A549 (cell line): ENCODE results near the gene ANO10. TPM values are rescaled to one million over a fixed set of nuclear protein-coding genes. Genes with fewer than 3 reads are reported as not detected.
"Not testable (repeated sequence)": the region's sequence is repeated elsewhere in the genome, so short reads cannot be mapped to it uniquely, and the experiment has no call there.

Experiments used
- ATAC-seq, 2 experiments: fragments of 200-7000 bp in 1 of 2; fragments of >200 bp in 1 of 2; cut with Nextera tagmentation in 1 of 2; cut with Tn5 transposase in 1 of 2; 3 replicates each; pipeline versions ENCODE4 v1.8.0 to v1.9.1; 2018 to 2020; ENCODE audit warnings: mild to moderate bottlenecking in 1 of 2, moderate library complexity in 1 of 2
- CTCF ChIA-PET: fragments of 300-600 bp; sonication (Branson Sonifier 250); formaldehyde crosslinking; extraction: SDS; loops from one replicate; lab custom pipeline; 2021; ENCODE audit warnings: antibody characterized with exemption, inconsistent platforms; lab: Yijun Ruan, JAX
- POLR2A ChIA-PET: fragments of 350-600 bp; formaldehyde crosslinking; extraction: SDS; loops from one replicate; lab custom pipeline; 2021; ENCODE audit warnings: antibody characterized with exemption, inconsistent platforms; lab: Yijun Ruan, JAX
- DNase-seq, 2 experiments: peaks; one replicate each; pipeline versions ENCODE4 v3.0.0 to v3.0.0-alpha.2; 2011 to 2016; ENCODE audit warnings: low read depth in 1 of 2, low spot score in 1 of 2
- FAIRE-seq: peaks from 2 replicates; lab custom pipeline; 2011; peaks lifted over from hg19 to GRCh38; lab: Jason Lieb, UNC
- H3K27ac ChIP-seq, 2 experiments: fragments of >200 bp; sonication (Bioruptor Twin); formaldehyde crosslinking; 3 replicates each; pipeline ENCODE4 v1.5.1; 2016 to 2017
- H3K4me1 ChIP-seq: fragments of >200 bp; sonication (Bioruptor Twin); formaldehyde crosslinking; 3 replicates; pipeline ENCODE4 v1.6.1; 2016
- H3K4me2 ChIP-seq: fragments of >200 bp; sonication (Bioruptor Twin); formaldehyde crosslinking; 3 replicates; pipeline ENCODE4 v1.6.1; 2016
- H3K4me3 ChIP-seq: fragments of >200 bp; sonication (Bioruptor Twin); formaldehyde crosslinking; 3 replicates; pipeline ENCODE4 v1.5.1; 2016
- H3K9me3 ChIP-seq: fragments of >200 bp; sonication (Bioruptor Twin); formaldehyde crosslinking; 3 replicates; pipeline ENCODE4 v1.6.1; 2016
- ATOH8 ChIP-seq: fragments of 250-450 bp; sonication (Bioruptor Pico); IDR thresholded peaks from 2 replicates; pipeline ENCODE4 v1.5.0; 2020; ENCODE audit warnings: low read depth, mild to moderate bottlenecking, moderate library complexity
- CBX2 ChIP-seq: fragments of 200-600 bp; sonication (generic); IDR thresholded peaks from 2 replicates; pipeline ENCODE4 v1.6.1; 2016; ENCODE audit warnings: low read depth, mild to moderate bottlenecking, borderline replicate concordance
- CHD4 ChIP-seq: fragments of 200-600 bp; sonication (generic); IDR thresholded peaks from 2 replicates; pipeline ENCODE4 v1.6.1; 2016; ENCODE audit warnings: antibody characterized with exemption, mild to moderate bottlenecking, borderline replicate concordance
- E2F6 ChIP-seq: IDR thresholded peaks from 2 replicates; pipeline ENCODE4 v1.6.1; 2012; ENCODE audit warnings: low read depth, borderline replicate concordance
- EHF ChIP-seq: fragments of 250-450 bp; sonication (Bioruptor Pico); IDR thresholded peaks from 2 replicates; pipeline ENCODE4 v1.5.0; 2020; ENCODE audit warnings: mild to moderate bottlenecking
- ELK1 ChIP-seq: fragments of 150-350 bp; IDR thresholded peaks from 2 replicates; pipeline ENCODE4 v1.6.1; 2014; ENCODE audit warnings: low read depth, mild to moderate bottlenecking, low read length
- ESRRA ChIP-seq: fragments of 150-350 bp; IDR thresholded peaks from 2 replicates; pipeline ENCODE4 v1.6.1; 2014; ENCODE audit warnings: mild to moderate bottlenecking, low read length, borderline replicate concordance
- FOSL2 ChIP-seq, 2 experiments: fragments of 450-650 bp in 1 of 2; fragments of >200 bp in 1 of 2; sonication (Bioruptor Twin) in 1 of 2; formaldehyde crosslinking; IDR thresholded peaks; 2 replicates each; pipeline versions ENCODE4 v1.5.0 to v1.6.1; 2016 to 2020; ENCODE audit warnings: mild to moderate bottlenecking in 1 of 2, moderate library complexity in 1 of 2
- HDAC2 ChIP-seq: fragments of 200-600 bp; sonication (generic); IDR thresholded peaks from 2 replicates; pipeline ENCODE4 v1.6.1; 2016
- HES2 ChIP-seq: fragments of >200 bp; sonication (Bioruptor Twin); formaldehyde crosslinking; IDR thresholded peaks from 2 replicates; pipeline ENCODE4 v1.6.1; 2016
- HEYL ChIP-seq: fragments of 250-450 bp; sonication (Bioruptor Pico); IDR thresholded peaks from 2 replicates; pipeline ENCODE4 v1.8.0; 2021; ENCODE audit warnings: mild to moderate bottlenecking, moderate library complexity
- JUN ChIP-seq, 2 experiments: fragments of >200 bp; sonication (Bioruptor Twin); formaldehyde crosslinking; IDR thresholded peaks; 2 replicates in 1 of 2; 3 replicates in 1 of 2; pipeline ENCODE4 v1.6.1; 2016 to 2017
- JUNB ChIP-seq: fragments of >200 bp; sonication (Bioruptor Twin); formaldehyde crosslinking; IDR thresholded peaks from 2 replicates; pipeline ENCODE4 v1.6.1; 2016
- KDM1A ChIP-seq: fragments of 200-600 bp; sonication (generic); IDR thresholded peaks from 2 replicates; pipeline ENCODE4 v1.6.1; 2016; ENCODE audit warnings: low read depth, mild to moderate bottlenecking
- MAFK ChIP-seq: fragments of 450-650 bp; IDR thresholded peaks from 2 replicates; pipeline ENCODE4 v1.6.1; 2014; ENCODE audit not compliant: partially characterized antibody
- NFE2L2 ChIP-seq: fragments of 150-350 bp; conservative IDR thresholded peaks from 2 replicates; pipeline ENCODE4 v1.6.1; 2014; ENCODE audit warnings: low read length
- PHF8 ChIP-seq: fragments of 200-600 bp; sonication (generic); IDR thresholded peaks from 2 replicates; pipeline ENCODE4 v1.6.1; 2016; ENCODE audit warnings: low read depth, mild to moderate bottlenecking, antibody characterized with exemption, moderate library complexity, borderline replicate concordance
- POLR2A ChIP-seq: IDR thresholded peaks from 2 replicates; pipeline ENCODE4 v1.6.1; 2012; ENCODE audit warnings: mild to moderate bottlenecking, low read length
- RAD21 ChIP-seq, 2 experiments: fragments of >200 bp in 1 of 2; sonication (Bioruptor Twin) in 1 of 2; formaldehyde crosslinking in 1 of 2; IDR thresholded peaks in 1 of 2; conservative IDR thresholded peaks in 1 of 2; 2 replicates in 1 of 2; 3 replicates in 1 of 2; pipeline ENCODE4 v1.6.1; 2012 to 2018; ENCODE audit warnings: inconsistent platforms in 1 of 2
- RARB ChIP-seq: fragments of 250-450 bp; sonication (Bioruptor Pico); IDR thresholded peaks from 2 replicates; pipeline ENCODE4 v1.8.0; 2021; ENCODE audit warnings: mild to moderate bottlenecking, moderate library complexity
- RFX5 ChIP-seq: fragments of 450-650 bp; IDR thresholded peaks from 2 replicates; pipeline ENCODE4 v1.7.1; 2014; ENCODE audit warnings: antibody characterized with exemption, mild to moderate bottlenecking, moderate library complexity
- SMC3 ChIP-seq: fragments of >200 bp; sonication (Bioruptor Twin); formaldehyde crosslinking; IDR thresholded peaks from 3 replicates; pipeline ENCODE4 v1.6.1; 2018; ENCODE audit warnings: inconsistent platforms
- SREBF2 ChIP-seq: fragments of 450-650 bp; IDR thresholded peaks from 2 replicates; pipeline ENCODE4 v1.6.1; 2014; ENCODE audit warnings: mild to moderate bottlenecking, moderate library complexity
- TP53 ChIP-seq: fragments of 250-450 bp; sonication (Bioruptor Pico); IDR thresholded peaks from 2 replicates; pipeline ENCODE4 v1.5.0; 2021; ENCODE audit warnings: mild to moderate bottlenecking, moderate library complexity
- USF2 ChIP-seq: fragments of 450-650 bp; IDR thresholded peaks from 2 replicates; pipeline ENCODE4 v1.6.1; 2014; ENCODE audit warnings: antibody characterized with exemption
- ZC3H11A ChIP-seq: fragments of 450-650 bp; IDR thresholded peaks from 2 replicates; pipeline ENCODE4 v1.6.1; 2014; ENCODE audit warnings: antibody characterized with exemption, mild to moderate bottlenecking
- ZFP36 ChIP-seq: fragments of 450-650 bp; IDR thresholded peaks from 2 replicates; pipeline ENCODE4 v1.6.1; 2014; ENCODE audit warnings: borderline replicate concordance; ENCODE audit not compliant: partially characterized antibody
- ZNF302 ChIP-seq: fragments of 250-450 bp; sonication (Bioruptor Pico); IDR thresholded peaks from 2 replicates; pipeline ENCODE4 v1.9.0; 2021; ENCODE audit warnings: inconsistent platforms, mild to moderate bottlenecking, moderate library complexity
- ZSCAN20 ChIP-seq: fragments of 250-450 bp; sonication (Bioruptor Pico); IDR thresholded peaks from 2 replicates; pipeline ENCODE4 v1.8.0; 2022; ENCODE audit warnings: mild to moderate bottlenecking, moderate library complexity
- WGBS: methylation state at CpG from one replicate; pipeline ENCODE4 v1.1.6; 2017; ENCODE audit errors: missing lambda C conversion rate; 5-methylcytosine and 5-hydroxymethylcytosine counted together
- polyA plus RNA-seq, 4 experiments: library from polyadenylated mRNA; depleted of rRNA in 3 of 4; stranded (reverse); fragments of >200 nt; fragmentation: RNase III in 1 of 4; extraction: RNeasy Plus Mini Kit Qiagen cat#74134 plus additional on column Dnase treatment in 1 of 4; gene quantifications; 2 replicates in 3 of 4; 3 replicates in 1 of 4; pipeline ENCODE4 v1.2.3, GENCODE V29; 2011 to 2017

ANO10 gene
- polyA plus RNA-seq, 2 of the 4 experiments (the other 2 are of a cell fraction) = 20.0 to 22.8 TPM

DNA sequence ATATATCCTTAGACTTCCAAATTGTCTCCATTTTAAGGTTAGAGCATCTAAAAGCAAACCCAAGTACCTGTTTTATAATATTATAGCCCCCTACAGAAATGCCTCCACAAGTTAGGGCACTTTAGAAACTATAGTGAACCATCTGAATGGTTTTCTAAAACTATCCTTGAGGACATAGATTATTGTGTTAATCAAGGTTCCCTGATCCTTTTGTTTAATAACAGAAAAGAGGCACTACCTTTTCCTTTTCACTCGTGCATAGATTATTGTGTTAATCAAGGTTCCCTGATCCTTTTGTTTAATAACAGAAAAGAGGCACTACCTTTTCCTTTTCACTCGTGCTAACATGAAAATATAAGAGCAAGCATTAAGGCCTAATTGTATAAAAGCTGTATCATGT is 143.0 kb downstream of the ANO10 start:
- CTCF ChIA-PET, H3K4me3 ChIP-seq, FAIRE-seq: not testable (repeated sequence)

DNA sequence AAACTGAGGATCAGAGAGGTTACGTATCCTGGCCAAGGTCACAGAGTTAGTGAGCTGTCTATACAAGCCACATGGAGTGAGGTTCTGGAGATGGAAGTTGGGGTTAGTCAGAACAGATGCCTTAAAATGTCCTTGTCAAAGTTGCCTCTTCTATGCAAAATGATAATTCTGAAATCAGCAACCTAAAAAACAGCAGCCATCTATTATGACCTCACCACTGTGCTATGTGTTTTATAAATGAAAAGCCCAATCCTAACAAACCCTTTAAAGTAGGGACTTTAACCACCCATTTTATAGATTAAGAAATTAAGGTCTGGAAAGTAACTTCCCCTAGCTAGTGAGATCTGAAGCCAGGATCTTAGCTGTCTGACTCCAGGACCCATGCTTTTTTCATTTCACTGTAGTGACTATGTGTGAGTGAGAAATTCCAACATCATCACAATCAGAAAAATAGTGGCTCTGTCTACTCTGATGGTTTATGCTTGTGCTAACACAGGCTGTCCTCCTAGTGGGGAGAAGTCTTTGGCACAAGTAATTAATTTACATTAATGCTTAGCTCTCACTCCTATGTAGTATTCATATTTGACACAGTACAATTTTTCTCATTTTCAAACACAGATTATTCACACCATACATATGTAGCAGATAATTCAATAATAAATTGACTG is 143.6 kb downstream of the ANO10 start:
- CTCF ChIA-PET = no interaction called here
- POLR2A ChIA-PET = no interaction called here
- no peaks in the 10 kb centered on the region for H3K9me3 ChIP-seq
- TF ChIP-seq USF2 (no peak), TP53 (CRISPR knock-in tag) (no peak), EHF (CRISPR knock-in tag) (no peak), MAFK (no peak), NFE2L2 (no peak), RARB (CRISPR knock-in tag) (no peak), ZC3H11A (no peak), JUNB (no peak), PHF8 (no peak), KDM1A (no peak), HDAC2 (no peak), SMC3 (no peak), JUN (IDR thresholded peaks at IDR 0.05) (no peak), ZSCAN20 (no peak), E2F6 (no peak), ZFP36 (no peak), CBX2 (no peak), POLR2A (no peak), ZNF302 (CRISPR knock-in tag) (no peak)
- no peak overlapping the region for H3K4me3 ChIP-seq
- 82% methylated on average over 1 of the region's 1 CpG for WGBS
- H3K27ac ChIP-seq = no peak overlapping the region
- ATAC-seq = no peak
- H3K4me2 ChIP-seq = no peak overlapping the region
- H3K4me1 ChIP-seq = no peaks in the 10 kb centered on the region
- no peak for DNase-seq
- FAIRE-seq = no peak

More for the DNA sequence above, 143.0 kb downstream of the ANO10 start:
- POLR2A ChIA-PET, ATAC-seq, H3K4me1 ChIP-seq, H3K9me3 ChIP-seq, H3K4me2 ChIP-seq, DNase-seq, H3K27ac ChIP-seq: not testable (repeated sequence)
- 68% methylated on average over 2 of the region's 2 CpGs for WGBS

GRCh38 chr3:43477600-43477999 is 144.2 kb downstream of the ANO10 start:
- no peak overlapping the region for H3K4me2 ChIP-seq

More at GRCh38 chr3:43477600-43477999, 144.2 kb downstream of the ANO10 start:
- DNase-seq (no peak), FAIRE-seq (no peak), ATAC-seq (no peak)
- H3K4me3 ChIP-seq = no peak overlapping the region
- TF ChIP-seq ZSCAN20 = no peak
- TF ChIP-seq RAD21 (conservative IDR thresholded peaks at IDR 0.05 in 1 of 2, IDR thresholded peaks at IDR 0.05 in 1 of 2) = no peak
- no peak for TF ChIP-seq ESRRA
- TF ChIP-seq HEYL = no peak
- no peak for TF ChIP-seq ELK1
- TF ChIP-seq E2F6 = no peak
- no peak for TF ChIP-seq USF2
- TF ChIP-seq CHD4 = no peak
- no peak for TF ChIP-seq FOSL2 (IDR thresholded peaks at IDR 0.05)
- no peak for TF ChIP-seq FOSL2 (CRISPR knock-in tag; IDR thresholded peaks at IDR 0.05)
- no peak for TF ChIP-seq RARB (CRISPR knock-in tag)
- no peak for TF ChIP-seq MAFK
- no peak for TF ChIP-seq HES2
- TF ChIP-seq CBX2 = no peak
- no peak for TF ChIP-seq ATOH8 (CRISPR knock-in tag)
- TF ChIP-seq RFX5 = no peak
- TF ChIP-seq SREBF2 = no peak
- TF ChIP-seq PHF8 = no peak
- 82% methylated on average over 6 of the region's 6 CpGs for WGBS
- no peaks in the 10 kb centered on the region for H3K9me3 ChIP-seq
- H3K27ac ChIP-seq = no peak overlapping the region
- no peaks in the 10 kb centered on the region for H3K4me1 ChIP-seq
- ChIA-PET CTCF (no interaction called here), POLR2A (no interaction called here)
